Fibroblast of lung (primary cell): ENCODE results near the gene TASP1.

Experiments
- CTCF ChIP-seq, 2 donors: IDR thresholded peaks in 1 of 2; conservative IDR thresholded peaks in 1 of 2; 1 replicate in 1 of 2; 2 replicates in 1 of 2; pipeline ENCODE4 v1.5.1; 2011 to 2012; ENCODE audit warnings: low read length in 2 of 2, control low read depth in 1 of 2, inconsistent platforms in 1 of 2, low read depth in 1 of 2, mild to moderate bottlenecking in 1 of 2
- EZH2 ChIP-seq: IDR thresholded peaks from 2 replicates; pipeline ENCODE4 v1.5.1; 2012; ENCODE audit warnings: low read length, control low read depth, mild to moderate bottlenecking; ENCODE audit errors: missing control alignments

- TF ChIP-seq EZH2 = no peak
- TF ChIP-seq CTCF (conservative IDR thresholded peaks at IDR 0.05 in 1 of 2, IDR thresholded peaks at IDR 0.05 in 1 of 2; ENCODE audit: low read depth in 1 of 2, low read length in 2 of 2) = no peak
Observed at GRCh38 chr20:13554076-13554475, 84.7 kb downstream of the TASP1 start.
